PC-3 (cell line): Measurements from ENCODE around the gene CLCN5. TPM values are rescaled to one million over a fixed set of nuclear protein-coding genes. Genes with fewer than 3 reads are reported as not detected.
A peak's percentile ranks its signal among the peaks of the same experiment; 100 is the strongest.
"Not testable (repeated sequence)": the region's sequence is repeated elsewhere in the genome, so short reads cannot be mapped to it uniquely, and the experiment has no call there.

Experiments
- ATAC-seq: fragments of 200-7000 bp; cut with Tn5 transposase; 2 replicates; pipeline ENCODE4 v1.9.1; 2020; ENCODE audit warnings: mild to moderate bottlenecking, moderate library complexity
- BruUV-seq: library from RNA; stranded (reverse); fragments of 400-500 nt; replicated peaks from 2 replicates; lab custom pipeline; 2021; lab: Mats Ljungman, UMichigan
- CTCF ChIA-PET: fragments of 300-600 bp; sonication (Branson Sonifier 250); formaldehyde crosslinking; loops from one replicate; lab custom pipeline; 2022; ENCODE audit warnings: antibody characterized with exemption; lab: Charles Lee
- POLR2A ChIA-PET: fragments of 300-600 bp; sonication (Branson Sonifier 250); formaldehyde crosslinking; loops from one replicate; lab custom pipeline; 2022; ENCODE audit warnings: antibody characterized with exemption; ENCODE audit not compliant: unreplicated experiment; lab: Charles Lee
- DNase-seq: peaks from one replicate; pipeline ENCODE4 v3.0.0-alpha.2; 2015
- H2AFZ ChIP-seq: fragments of 300-600 bp; sonication (generic); 2 replicates; pipeline ENCODE4 v1.6.0; 2016; ENCODE audit warnings: antibody characterized with exemption, low read length
- H3F3A ChIP-seq: fragments of 300-600 bp; sonication (generic); one replicate; pipeline ENCODE4 v1.6.0; 2017; ENCODE audit warnings: antibody characterized with exemption, low read length, control low read depth, mild to moderate bottlenecking; ENCODE audit not compliant: unreplicated experiment
- H3K27ac ChIP-seq: fragments of 300-600 bp; sonication (generic); 2 replicates; pipeline ENCODE4 v1.5.1; 2016; ENCODE audit warnings: mild to moderate bottlenecking, low read length
- H3K27me3 ChIP-seq: fragments of 300-600 bp; sonication (generic); 2 replicates; pipeline ENCODE4 v1.6.1; 2016; ENCODE audit warnings: low read length, mixed read lengths
- H3K36me3 ChIP-seq: fragments of 300-600 bp; sonication (generic); 2 replicates; pipeline ENCODE4 v1.6.1; 2016; ENCODE audit warnings: low read depth, mixed run types, low read length, mixed read lengths
- H3K4me1 ChIP-seq: fragments of 300-600 bp; sonication (generic); 2 replicates; pipeline ENCODE4 v1.5.1; 2016; ENCODE audit warnings: low read length; ENCODE audit not compliant: insufficient read depth
- H3K4me2 ChIP-seq: fragments of 300-600 bp; sonication (generic); 2 replicates; pipeline ENCODE4 v1.6.0; 2016; ENCODE audit warnings: low read length
- H3K4me3 ChIP-seq: fragments of 300-600 bp; sonication (generic); 2 replicates; pipeline ENCODE4 v1.5.1; 2016; ENCODE audit warnings: mild to moderate bottlenecking, low read length, mixed read lengths
- H3K79me2 ChIP-seq: fragments of 300-600 bp; sonication (generic); 2 replicates; pipeline ENCODE4 v1.6.1; 2017; ENCODE audit warnings: low read length, mixed read lengths
- H3K9ac ChIP-seq: fragments of 300-600 bp; sonication (generic); 2 replicates; pipeline ENCODE4 v1.6.0; 2016; ENCODE audit warnings: mild to moderate bottlenecking, low read length
- H3K9me2 ChIP-seq: fragments of 300-600 bp; sonication (generic); replicated peaks from 2 replicates; pipeline ENCODE4 v1.6.1; 2016; ENCODE audit warnings: mixed run types, low read length, mixed read lengths
- H3K9me3 ChIP-seq: fragments of 300-600 bp; sonication (generic); 2 replicates; pipeline ENCODE4 v1.6.1; 2016; ENCODE audit warnings: low read length, mixed read lengths
- H4K20me1 ChIP-seq: fragments of 300-600 bp; sonication (generic); 2 replicates; pipeline ENCODE4 v1.6.1; 2016; ENCODE audit warnings: low read length, mixed read lengths
- EZH2 ChIP-seq: fragments of 300-600 bp; sonication (generic); IDR thresholded peaks from one replicate; pipeline ENCODE4 v1.6.1; 2017; ENCODE audit warnings: antibody characterized with exemption, mild to moderate bottlenecking, low read length; ENCODE audit not compliant: unreplicated experiment
- EZH2phosphoT487 ChIP-seq: fragments of 300-600 bp; sonication (generic); IDR thresholded peaks from 2 replicates; pipeline ENCODE4 v1.6.1; 2018; ENCODE audit warnings: mild to moderate bottlenecking, antibody characterized with exemption, low read length, borderline replicate concordance
- intact Hi-C: fragments of 100-400 bp; cut with micrococcal nuclease; formaldehyde crosslinking; loops from 2 replicates; pipeline ENCODE4 v1.9.0; 2023
- total RNA-seq: library from RNA; depleted of rRNA; stranded (reverse); fragments of >200 nt; gene quantifications from 2 replicates; pipeline ENCODE4 v1.2.3, GENCODE V29; 2014
- TF ChIP-seq, protein P1 (sequence below): fragments of 300-600 bp; sonication (generic); conservative IDR thresholded peaks from 2 replicates; pipeline ENCODE4 v1.5.1; 2017; ENCODE audit warnings: antibody characterized with exemption, low read depth, mild to moderate bottlenecking, low read length

The CLCN5 gene
- total RNA-seq, 1 experiment from 2014 or later = 5.9 TPM

DNA sequence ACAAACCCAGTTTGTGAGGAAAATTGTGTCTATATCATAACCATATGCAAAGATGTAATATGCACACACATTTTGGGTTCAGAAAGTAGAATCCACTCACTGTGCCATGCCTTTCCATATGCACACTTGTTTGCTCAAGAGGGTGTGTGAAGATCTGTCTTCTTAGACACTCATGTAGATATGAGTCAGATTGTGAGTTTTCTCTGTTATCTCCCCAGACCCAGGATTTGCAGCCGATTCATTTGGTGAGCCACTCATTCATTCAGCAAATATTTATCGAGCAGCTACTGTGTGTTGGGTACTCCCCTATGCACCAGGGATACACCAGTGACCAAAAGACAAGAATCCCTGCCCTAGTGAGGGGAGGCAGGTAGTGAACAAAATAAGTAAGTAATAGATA lies 81.5 kb downstream of the CLCN5 start:
- H3K9me3 ChIP-seq = no peaks in the 10 kb centered on the region
- DNase-seq (peak; percentile 67), ATAC-seq (peak; percentile 70)
- no peaks in the 10 kb centered on the region for H3K79me2 ChIP-seq
- no TSS peak for BruUV-seq
- H3K9me2 ChIP-seq = no peaks in the 10 kb centered on the region
- no peak overlapping the region for H3K9ac ChIP-seq
- H3K4me1 ChIP-seq = peaks cover 10% of the 10 kb centered on the region
- no peaks in the 10 kb centered on the region for H3K36me3 ChIP-seq
- 0 out of 2 replicates have a peak overlapping the region, but pooled peaks have one; percentile 23 for H3K4me2 ChIP-seq
- H3K27me3 ChIP-seq = no peaks in the 10 kb centered on the region
- intact Hi-C loops = no loop called here
- ChIA-PET POLR2A (no interaction called here), CTCF (no interaction called here)
- TF ChIP-seq EZH2phosphoT487 (no peak), EZH2 (no peak)
- TF ChIP-seq, protein P1, sequence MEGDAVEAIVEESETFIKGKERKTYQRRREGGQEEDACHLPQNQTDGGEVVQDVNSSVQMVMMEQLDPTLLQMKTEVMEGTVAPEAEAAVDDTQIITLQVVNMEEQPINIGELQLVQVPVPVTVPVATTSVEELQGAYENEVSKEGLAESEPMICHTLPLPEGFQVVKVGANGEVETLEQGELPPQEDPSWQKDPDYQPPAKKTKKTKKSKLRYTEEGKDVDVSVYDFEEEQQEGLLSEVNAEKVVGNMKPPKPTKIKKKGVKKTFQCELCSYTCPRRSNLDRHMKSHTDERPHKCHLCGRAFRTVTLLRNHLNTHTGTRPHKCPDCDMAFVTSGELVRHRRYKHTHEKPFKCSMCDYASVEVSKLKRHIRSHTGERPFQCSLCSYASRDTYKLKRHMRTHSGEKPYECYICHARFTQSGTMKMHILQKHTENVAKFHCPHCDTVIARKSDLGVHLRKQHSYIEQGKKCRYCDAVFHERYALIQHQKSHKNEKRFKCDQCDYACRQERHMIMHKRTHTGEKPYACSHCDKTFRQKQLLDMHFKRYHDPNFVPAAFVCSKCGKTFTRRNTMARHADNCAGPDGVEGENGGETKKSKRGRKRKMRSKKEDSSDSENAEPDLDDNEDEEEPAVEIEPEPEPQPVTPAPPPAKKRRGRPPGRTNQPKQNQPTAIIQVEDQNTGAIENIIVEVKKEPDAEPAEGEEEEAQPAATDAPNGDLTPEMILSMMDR = no peak
- H2AFZ ChIP-seq = no peak overlapping the region
- no peak overlapping the region for H3K4me3 ChIP-seq
- H3F3A ChIP-seq = no peaks in the 10 kb centered on the region
- H4K20me1 ChIP-seq = no peaks in the 10 kb centered on the region
- H3K27ac ChIP-seq = no peak overlapping the region

DNA sequence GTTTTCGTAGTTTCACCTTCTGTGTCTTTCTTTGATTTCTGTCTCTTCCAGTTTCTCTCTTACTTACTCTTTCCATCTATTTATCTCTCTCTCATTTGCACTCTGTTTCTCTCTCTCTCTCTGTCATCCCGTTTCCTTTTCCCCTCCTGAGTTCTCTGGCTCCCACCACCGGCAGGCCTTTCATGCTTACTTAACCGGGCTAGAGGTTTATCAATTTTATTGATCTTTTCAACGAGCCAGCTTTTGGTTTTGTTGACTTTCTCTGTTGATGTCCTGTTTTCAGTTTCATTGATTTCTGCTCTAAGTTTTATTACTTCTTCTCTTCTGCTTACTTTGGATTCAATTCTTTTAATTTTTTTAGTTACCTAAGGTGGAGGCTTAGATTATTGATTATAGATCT lies 103.2 kb downstream of the CLCN5 start:
- H3K4me2 ChIP-seq, H3F3A ChIP-seq, H2AFZ ChIP-seq, H3K4me3 ChIP-seq, CTCF ChIA-PET, ATAC-seq, H4K20me1 ChIP-seq, H3K27ac ChIP-seq, BruUV-seq, POLR2A ChIA-PET, H3K36me3 ChIP-seq, H3K27me3 ChIP-seq, H3K9ac ChIP-seq, intact Hi-C loops, DNase-seq, H3K9me3 ChIP-seq, H3K9me2 ChIP-seq, H3K4me1 ChIP-seq, H3K79me2 ChIP-seq: not testable (repeated sequence)

DNA sequence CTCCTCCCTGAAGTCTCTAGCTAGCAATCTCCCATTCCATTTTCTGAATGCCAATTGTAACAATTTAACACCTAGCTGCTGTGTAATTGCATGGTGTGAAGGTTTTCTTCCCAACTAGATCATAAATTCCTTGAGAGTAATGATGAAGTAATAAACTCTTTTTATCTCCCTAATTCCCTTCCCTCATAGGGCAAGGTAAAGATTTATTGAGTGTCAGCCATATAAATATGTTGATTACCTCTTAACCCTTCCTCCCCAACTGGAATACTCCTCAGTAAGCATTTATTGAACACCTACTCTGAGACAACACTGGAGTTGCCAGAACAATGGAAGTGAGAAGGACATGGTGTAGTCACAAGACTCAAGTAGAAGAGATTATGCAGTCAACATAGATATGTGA lies 112.7 kb downstream of the CLCN5 start:
- H3K79me2 ChIP-seq = no peaks in the 10 kb centered on the region
- no peaks in the 10 kb centered on the region for H3F3A ChIP-seq
- no peaks in the 10 kb centered on the region for H4K20me1 ChIP-seq
- intact Hi-C loops = no loop called here
- ChIA-PET CTCF (no interaction called here), POLR2A (no interaction called here)
- no peaks in the 10 kb centered on the region for H3K4me1 ChIP-seq
- H3K4me2 ChIP-seq = no peak overlapping the region
- no peaks in the 10 kb centered on the region for H3K27me3 ChIP-seq
- H3K36me3 ChIP-seq = no peaks in the 10 kb centered on the region
- no peak overlapping the region for H3K4me3 ChIP-seq
- no peak overlapping the region for H3K27ac ChIP-seq
- no peaks in the 10 kb centered on the region for H3K9me3 ChIP-seq
- BruUV-seq = no TSS peak
- H2AFZ ChIP-seq = no peak overlapping the region
- no peak overlapping the region for H3K9ac ChIP-seq
- no peaks in the 10 kb centered on the region for H3K9me2 ChIP-seq
- ATAC-seq (no peak), DNase-seq (no peak)
- TF ChIP-seq EZH2 = no peak
- TF ChIP-seq, protein P1 = no peak
- no peak for TF ChIP-seq EZH2phosphoT487
